AG08396 (cell line): ENCODE measurements around the gene TBC1D22A.

Source experiments
- DNase-seq: peaks from one replicate; pipeline ENCODE4 v3.0.0; 2012; ENCODE audit warnings: low spot score, mixed read lengths

The TBC1D22A gene

DNA sequence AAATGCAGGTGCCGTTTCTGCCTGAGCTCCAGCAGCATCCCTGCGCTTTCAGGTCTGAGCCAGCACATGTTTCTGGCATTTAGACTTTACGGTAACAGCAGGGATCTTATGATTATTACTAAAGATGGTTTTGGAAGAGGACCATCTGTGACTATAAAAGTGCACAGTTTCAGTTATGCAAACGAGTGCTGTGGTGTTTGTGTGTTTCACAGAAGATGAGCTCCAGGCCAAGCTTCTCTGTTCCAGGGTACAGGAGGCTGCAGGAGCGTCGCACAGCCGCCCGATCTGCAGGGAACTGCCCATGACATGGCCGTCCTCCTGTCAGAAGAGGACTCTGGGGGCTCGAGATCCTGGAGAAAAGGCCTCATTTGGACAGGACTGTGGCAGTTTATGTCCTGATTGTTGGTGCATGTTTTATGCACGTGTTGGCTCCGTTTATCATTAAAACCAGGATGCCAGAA lies 297.3 kb downstream of the TBC1D22A start:
- DNase-seq = no peak

DNA sequence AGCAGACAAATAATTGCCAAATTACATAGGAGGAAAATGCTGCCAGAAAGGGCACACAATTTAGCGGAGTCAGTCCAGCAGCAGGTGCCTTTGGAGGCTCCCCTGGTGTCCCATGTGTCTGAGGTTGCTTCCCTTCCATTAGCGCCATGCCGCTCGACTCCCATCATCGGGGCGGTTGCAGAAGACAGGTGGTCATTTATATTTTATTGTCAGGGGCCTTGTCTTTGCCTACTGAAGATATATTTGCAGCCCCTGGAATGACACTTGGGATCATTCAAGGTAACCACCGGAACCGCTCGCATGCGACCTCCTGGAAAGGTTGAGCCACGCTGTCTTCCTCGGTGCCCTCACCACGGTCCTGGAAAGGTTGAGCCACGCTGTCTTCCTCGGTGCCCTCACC lies 298.3 kb downstream of the TBC1D22A start:
- no peak for DNase-seq

DNA sequence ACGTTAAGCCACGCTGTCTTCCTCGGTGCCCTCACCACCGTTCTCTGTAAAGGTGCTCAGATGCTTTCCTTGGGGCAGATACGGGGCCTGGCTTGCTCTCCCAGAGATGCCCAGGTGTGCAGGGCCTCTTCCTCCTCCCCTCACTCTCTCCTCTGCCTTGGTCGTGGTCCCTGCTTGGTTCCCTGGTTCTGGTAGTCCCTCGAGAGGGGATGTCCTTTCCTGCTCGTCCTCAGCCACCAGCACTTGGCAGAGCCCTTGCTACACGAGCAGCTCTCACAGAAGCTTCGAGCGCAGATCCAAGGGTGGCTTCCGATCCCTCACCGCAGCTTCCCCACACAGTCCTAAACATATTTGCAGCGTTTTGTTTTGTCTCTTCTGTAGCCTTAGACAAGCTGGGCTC lies 298.8 kb downstream of the TBC1D22A start:
- no peak for DNase-seq

DNA sequence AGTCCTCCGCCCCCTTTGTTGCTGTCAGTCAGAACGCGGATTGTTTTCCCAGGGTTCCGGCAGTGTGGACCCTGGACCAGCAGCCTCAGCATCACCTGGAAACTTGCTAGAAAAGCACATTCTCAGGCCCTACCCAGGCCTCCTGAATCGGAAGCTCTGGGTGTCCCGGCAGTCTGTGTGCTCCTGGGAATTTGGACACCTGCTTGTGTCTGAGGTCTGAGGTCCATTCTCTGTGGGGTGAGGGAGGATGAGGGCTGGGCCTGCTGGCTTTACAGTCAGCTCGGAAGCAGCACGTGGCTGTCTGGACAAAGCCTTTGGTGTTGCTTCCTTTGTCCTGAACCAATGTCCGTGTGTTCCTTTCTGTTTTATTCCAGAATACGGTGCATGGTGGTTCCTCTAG lies 299.7 kb downstream of the TBC1D22A start:
- DNase-seq = no peak

DNA sequence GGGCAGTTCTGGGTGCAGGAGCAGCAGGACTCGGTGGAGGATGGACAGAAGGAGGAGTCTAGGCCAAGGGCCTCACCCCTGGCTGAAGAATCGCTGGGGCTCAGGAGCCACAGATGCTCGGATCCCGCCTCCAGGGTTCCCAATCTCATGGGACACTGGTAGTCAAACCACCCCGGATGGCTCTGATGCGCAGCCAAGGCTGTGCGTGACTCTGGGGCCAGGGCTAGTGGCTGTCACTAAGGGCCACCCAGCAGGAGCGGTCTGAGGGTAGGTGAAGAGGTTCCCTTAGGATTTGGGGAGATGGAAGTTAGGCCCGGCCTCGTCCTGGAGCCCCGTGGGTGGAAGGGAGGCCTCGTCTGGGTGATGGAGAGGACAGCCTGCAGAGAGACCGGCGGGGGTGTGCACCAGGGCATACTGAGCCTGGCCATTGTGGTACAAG lies 300.6 kb downstream of the TBC1D22A start:
- no peak for DNase-seq

DNA sequence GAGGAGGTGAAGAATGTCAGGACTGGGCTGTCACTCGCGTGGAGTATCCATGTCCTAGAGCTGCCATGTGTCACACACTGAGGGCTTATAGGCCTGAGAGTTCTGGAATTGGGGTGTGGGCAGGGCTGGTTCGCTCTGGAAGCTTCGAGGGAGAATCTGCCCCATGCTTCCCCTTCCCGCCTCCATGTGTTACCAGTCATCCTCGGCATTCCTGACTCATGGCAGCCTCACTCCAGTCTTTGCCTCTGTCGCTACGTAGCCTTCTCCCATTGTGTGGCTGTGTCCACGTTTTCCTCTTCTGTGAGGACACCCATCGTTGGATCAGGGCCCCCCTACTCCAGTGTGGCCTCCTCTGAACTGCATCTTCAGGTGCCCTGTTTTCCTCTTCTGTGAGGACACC lies 301.2 kb downstream of the TBC1D22A start:
- no peak for DNase-seq

DNA sequence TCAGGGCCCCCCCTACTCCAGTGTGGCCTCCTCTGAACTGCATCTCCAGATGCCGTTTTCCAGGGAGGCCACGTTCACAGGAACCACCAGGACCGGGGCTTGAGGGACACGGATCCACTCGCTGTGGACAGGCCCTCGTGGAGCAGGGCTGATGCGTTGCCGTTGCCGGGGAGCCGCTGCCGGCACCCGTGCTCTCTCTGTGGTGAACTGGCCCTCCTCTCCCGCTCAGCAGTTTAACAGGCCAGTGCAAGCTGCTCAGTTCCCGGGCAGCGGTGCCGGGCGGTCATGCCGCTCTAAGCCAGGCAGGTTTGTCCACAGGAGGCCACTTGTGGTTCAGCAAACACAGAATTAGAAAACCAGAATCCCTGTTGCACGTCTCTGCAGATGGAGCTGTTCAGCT lies 301.6 kb downstream of the TBC1D22A start:
- no peak for DNase-seq

DNA sequence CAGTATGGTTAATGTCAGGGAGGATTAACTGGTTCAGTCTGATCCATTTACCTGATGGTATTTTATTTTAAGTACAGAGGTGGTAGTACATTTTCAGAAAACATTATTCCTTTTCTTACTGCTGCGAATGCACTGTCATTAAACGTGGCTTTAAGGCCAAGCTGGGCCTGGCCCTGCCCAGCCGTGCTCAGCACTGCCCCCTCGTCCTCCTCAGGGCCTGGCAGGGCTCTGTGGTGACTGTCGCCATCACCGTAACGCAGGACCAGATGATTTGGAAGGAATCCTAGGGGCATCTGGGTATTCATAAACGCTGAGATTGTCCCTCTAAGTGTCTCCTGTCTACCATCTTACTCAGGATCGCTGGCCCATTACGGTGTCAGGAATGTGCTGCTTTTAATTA lies 302.0 kb downstream of the TBC1D22A start:
- DNase-seq = no peak

DNA sequence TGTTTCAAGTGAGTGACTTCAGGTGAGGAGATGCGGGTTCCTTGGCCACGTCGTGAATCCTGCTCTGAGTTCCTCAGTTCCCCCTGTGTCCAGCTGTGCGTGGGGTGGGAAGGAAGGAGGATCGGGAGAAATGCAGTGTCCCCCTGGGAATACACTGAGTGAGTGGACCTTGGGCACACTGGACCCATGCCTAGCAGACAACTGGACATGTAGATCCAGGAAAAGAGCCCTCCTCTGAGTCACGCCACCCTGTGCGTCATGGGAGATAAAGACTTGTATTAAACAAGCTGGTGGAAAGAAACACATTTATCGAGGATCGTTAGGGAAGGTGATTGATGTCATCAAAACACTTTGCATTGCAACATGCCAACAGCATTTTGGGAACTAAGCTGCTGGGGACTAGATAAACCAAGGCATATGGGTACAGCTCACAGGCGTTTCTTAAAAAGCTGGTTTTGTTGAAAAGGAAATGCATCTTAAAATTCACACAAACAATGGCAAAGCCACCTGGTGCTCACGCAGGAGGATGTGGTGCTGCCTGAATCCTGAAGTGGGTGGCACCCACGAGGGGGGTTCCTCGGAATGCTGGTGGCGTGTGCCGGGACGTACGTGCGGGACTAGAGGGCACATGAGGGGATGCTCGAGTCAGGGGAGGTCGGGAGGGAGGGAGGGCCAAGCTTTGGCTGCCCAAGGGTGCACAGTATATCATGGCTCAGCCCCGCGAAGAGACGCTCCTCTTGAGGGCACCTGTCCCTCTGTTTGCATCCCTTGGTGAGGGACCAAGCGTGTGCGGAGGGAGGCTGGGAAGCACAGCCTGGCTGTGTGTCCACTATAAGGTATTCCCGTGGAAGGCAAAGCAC lies 303.5 kb downstream of the TBC1D22A start:
- no peak for DNase-seq

DNA sequence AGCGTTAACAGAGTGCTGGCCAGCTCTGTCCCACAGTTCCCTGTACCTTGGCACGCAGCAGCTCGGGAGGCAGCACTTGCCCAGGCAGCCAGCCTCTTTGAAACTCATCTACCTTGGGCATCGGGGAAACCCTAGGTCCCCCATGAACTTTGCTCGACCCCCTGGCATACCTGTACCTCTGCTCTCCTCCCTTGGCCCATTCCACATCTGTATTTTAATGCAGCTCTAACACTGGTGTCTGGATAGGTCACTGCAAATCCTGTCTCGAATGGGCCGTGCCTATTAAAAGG lies 304.1 kb downstream of the TBC1D22A start:
- no peak for DNase-seq

DNA sequence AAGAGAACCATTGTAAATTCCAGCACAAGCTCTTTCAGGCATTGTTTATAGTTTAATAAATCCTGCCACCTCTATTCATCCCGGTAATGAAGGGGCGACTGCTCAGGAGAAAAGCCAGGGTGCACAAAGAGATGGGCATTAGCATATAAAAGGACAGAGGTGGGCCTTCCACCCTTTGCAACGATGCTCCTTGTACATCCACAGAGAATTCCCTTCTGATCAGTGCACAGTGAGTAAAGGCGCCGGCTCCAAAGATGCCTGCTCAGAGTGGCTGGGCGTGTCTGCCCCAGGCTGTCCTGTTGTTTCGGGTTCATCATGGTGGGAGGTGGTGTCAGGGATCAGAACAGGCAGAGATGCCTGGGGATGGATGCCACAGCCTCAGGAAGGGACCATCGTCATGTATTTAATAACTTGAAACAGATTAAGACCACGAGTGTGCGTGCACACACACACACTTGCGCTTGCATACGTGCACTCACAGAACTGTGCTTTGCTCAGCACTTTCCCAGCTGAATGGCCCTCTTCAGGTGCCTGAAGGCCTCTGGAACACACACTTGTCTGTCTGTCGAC lies 305.0 kb downstream of the TBC1D22A start:
- DNase-seq = no peak

DNA sequence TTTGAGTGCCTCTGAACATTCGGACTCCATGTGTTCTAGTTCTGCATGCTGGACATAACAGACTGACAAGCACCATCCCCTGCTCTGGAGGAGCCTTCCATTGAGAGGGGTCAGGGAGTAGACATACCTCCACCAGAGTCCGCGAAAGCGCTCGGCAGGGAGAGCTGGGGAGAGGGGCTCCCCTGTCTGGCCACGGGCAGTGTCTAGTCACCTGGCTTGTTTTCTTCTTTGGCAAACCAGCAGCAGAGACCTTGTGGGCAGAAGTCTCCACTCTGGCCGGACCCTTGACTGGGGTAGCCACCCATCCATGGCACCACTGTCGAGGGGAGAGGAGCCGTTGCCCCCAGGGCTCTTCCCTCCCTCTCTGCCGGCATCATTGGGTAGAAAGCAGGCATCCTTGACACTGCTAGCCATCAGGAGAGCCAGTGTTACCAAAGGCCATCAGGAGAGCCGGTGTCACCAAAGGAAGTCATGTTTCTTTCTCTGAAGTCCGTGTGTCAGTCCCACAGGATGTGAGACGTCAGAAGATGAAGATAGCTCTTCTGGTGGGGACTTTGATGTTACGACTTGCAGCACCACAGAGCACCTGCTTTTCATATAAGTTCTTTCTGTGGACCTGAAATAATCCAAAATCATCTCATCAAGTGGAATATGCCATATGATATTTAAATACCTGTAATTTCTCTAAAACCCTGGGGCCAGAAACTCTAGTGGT lies 305.6 kb downstream of the TBC1D22A start:
- no peak for DNase-seq

DNA sequence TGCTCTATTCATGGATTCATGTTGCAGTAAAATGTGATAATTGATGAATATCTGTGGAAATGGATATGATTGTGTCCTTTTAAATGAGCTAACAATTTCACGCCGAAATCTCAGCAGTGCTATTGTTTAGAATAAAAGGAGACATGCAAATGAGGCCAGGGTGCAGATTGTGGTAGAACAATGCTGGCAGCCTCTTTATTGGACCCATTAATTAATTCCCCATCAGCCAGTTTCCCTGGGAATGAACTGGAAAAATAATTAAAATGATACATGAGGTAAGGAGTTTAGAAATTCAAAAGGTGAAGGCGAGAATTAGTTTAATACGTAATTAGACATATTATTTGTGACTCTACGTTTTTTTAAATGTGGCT lies 306.2 kb downstream of the TBC1D22A start:
- DNase-seq = no peak

DNA sequence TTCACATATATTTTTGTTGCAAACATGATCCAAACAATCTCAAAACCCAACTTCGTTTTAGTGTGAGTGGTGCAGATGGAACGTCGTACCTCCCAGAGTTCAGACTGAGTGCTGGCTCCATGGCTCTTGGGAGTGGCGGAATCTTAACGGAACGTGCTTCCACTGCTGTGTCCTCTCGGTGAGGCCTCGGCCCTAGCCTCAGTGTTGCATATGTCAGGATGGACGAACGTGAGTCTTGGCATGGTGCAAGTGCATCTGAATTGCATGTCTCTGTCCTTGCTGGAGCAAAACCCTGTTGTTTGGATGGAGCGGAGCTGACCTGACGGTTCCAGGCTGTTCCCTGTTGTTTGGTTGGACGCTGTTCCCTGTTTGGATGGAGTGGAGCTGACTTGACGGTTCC lies 306.8 kb downstream of the TBC1D22A start:
- no peak for DNase-seq

DNA sequence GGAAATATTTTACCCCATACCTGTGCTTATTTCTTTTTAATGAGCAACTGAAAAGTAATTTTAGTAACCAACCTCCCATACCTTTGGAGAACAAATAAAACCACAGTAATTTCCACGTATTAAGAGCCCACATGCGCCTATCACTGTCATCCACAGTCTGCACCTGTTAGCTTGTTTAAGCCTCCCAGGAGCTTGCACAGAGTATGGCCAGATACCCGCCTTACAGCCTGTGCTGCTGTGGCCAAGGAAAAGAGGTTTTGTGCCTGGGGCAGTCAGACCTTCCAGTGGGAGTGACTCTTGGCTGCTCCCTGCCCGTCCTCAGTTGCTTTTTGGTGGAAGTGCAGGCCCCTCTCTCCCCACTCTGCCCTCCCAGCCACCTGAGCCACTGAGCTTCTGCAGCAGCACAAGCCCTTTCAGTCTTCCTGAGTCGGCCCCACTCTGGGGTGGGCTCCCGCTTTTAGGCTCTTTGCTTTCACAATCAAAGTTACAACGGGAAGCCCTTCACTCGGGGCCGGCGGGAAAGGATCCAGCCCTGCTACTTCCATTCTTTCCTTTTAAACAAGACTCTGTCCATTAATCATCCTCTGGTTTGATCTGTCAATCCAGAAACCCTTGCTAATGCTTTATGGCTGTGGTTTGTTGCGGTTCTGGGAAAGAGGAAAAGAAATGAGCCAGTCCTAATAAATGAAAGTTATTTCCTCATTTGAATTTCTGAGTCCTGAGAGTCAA lies 308.8 kb downstream of the TBC1D22A start:
- DNase-seq = no peak

DNA sequence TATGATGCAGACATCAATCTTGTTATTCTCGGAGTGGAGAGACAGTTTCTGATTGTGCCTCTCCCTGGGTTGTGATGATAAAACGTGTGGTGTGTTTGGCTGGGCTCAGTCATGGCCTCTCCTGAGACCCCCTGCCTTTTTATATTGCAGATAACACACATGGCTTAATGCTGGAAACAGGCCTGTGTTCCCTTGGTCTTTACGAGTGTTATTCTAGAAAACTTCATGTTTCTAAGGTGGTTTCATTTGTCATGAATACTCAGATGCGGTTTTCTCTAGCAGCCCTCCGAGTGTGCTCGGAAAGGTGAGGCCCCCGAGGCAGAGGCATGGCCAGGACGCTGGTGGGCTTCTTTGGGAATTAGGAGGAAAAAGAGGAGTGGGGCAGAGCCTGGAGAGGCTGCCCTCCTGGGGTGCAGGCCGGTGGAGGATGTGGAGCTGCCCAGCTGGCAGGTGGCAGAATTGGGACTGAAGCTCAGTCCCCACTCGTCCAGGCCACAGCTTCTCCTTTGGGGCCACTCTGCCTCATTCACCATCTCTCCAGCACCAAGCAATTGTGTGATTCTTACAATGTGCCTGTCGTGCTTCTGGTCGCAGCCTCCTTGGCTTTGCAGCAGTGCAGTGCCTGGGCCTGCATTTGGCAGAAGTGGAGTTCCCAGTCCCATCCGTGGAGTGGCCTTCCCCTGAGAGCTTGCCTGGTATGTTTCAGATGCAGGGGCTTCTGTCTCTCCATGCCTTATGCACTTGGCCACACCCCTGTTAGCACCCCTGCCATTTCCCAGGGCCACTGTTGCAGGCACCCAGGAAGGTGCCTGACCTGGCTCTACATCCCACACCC lies 309.6 kb downstream of the TBC1D22A start:
- DNase-seq = no peak

DNA sequence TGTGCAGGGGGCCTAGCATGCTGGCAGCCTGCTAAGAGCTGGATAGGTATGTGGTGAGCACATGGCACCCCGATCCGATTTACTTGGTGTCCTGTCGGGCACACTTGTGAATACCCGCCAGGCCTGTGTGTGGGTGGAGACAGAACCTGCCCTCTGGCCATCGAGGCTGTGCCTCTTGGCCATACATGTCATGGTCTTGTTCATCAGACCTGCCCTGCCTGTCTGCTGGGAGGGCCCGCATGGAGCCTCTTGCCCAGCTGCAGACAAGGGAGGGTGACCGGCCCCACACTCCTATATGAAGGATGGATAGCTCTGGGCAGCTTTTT lies 310.2 kb downstream of the TBC1D22A start:
- no peak for DNase-seq

DNA sequence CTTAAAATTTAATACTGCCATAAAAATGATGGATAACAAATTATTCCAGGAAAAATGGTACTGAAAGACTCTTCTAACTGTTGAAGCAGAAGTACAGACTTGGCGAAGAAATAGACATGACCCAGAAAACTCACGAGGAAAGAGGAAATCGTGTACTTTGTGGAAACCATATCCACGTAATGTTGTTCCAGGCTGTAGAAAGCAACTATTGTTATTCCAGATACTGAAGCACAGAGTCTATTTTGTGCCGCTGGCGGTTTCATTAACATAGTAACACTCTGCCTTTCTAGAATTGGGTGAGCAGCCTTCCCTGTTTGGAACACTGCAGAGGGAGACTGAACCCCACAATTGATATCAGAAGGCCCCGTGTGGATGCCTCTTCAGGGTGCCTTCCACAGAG lies 310.6 kb downstream of the TBC1D22A start:
- no peak for DNase-seq

DNA sequence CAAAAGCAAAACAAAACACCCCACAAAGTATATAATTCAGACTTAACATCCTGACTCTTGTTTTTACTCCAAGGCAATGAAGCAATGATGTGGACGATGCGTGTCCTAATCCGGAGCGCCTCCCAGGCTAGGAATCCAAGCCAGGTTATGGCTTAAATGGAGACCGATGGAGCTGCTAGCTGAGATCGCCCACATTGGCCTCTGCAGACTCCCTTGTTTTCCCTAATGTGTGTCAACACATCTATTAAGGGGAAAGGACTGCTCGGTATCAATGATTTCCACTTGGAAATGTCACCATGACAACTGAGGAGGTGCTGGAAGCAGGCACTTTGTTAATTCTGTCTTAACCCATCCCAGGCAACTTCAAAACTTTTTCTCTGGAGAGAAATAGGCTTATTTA lies 311.7 kb downstream of the TBC1D22A start:
- DNase-seq = no peak

DNA sequence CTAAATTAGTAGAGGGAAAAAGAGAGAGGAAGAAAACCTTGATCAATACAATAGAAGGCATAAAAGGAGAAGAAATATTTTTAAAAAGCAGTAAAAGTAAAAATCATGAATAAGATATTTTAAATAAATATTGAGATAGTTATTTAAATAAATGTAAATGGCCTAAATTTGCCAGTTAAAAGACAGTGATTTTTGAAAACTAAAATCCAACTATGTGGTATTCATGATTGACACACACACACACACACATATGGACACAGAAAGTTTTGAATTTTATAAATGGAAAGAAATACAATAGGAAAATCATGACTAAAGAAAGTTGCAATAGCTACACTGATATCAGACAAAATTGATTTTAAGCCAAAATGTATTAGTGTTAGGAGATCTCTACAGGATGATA lies 313.1 kb downstream of the TBC1D22A start:
- DNase-seq = no peak

DNA sequence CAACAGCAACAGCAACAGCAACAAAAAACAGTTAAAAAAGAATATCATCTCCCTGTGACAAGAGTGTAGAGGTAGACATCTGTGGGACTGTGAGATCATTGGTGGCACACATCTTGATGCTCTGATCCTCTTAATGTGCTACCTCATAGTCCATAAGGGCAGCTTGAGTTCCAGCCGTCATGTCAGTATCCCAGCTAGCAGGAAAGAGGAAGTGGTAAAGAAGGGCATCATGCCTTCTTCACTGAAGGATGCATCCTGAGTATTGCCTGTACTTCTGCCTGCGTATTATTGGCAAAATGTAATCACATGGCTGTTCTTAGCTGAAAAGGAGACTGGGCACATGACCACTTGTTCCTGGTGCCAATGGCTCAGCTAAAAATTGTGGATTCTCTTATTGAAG lies 314.3 kb downstream of the TBC1D22A start:
- no peak for DNase-seq

DNA sequence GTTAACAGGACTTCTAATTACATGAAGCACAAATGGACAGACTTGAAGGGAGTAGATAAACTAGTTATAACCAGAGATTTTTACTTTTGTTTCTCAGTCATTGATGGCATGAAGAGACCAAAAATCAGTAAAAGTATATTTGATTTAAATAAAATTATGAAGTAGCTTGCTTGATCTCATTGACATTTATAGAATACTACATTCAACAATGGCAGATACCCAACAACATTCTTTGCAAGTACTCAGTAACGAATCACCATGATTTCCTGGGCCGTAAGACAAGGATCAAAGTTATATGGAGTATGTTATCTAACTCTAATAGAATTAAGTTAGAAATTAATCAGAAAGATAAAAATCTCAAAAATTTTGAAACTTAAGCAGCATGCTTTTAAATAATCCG lies 317.6 kb downstream of the TBC1D22A start:
- no peak for DNase-seq
